HEK293 (cell line): ENCODE results near the gene LTBP1.

Experiments used
- CTCF ChIA-PET: fragments of 350-600 bp; formaldehyde crosslinking; extraction: SDS; loops from one replicate; lab custom pipeline; 2021; ENCODE audit warnings: antibody characterized with exemption; lab: Yijun Ruan, JAX
- POLR2A ChIA-PET: fragments of 300-600 bp; formaldehyde crosslinking; extraction: SDS; loops from one replicate; lab custom pipeline; 2020; ENCODE audit warnings: antibody characterized with exemption, inconsistent platforms; lab: Yijun Ruan, JAX
- H3K27ac ChIP-seq: fragments of 200-500 bp; sonication (Bioruptor generic); 2 replicates; pipeline ENCODE4 v1.5.1; 2014; ENCODE audit warnings: low read depth, low read length, control low read depth, inconsistent platforms; ENCODE audit errors: extremely low read depth
- H3K36me3 ChIP-seq, 2 experiments: fragments of 200-500 bp in 1 of 2; sonication (Bioruptor generic) in 1 of 2; 1 replicate in 1 of 2; 2 replicates in 1 of 2; pipeline ENCODE4 v1.5.1; 2014 to 2017; ENCODE audit warnings: inconsistent platforms in 2 of 2, low read length in 2 of 2; ENCODE audit not compliant: control insufficient read depth in 2 of 2, insufficient read depth in 1 of 2
- H3K4me1 ChIP-seq: fragments of 200-500 bp; sonication (Bioruptor generic); 2 replicates; pipeline ENCODE4 v1.5.1; 2014; ENCODE audit warnings: mild to moderate bottlenecking, low read length, inconsistent platforms; ENCODE audit not compliant: control insufficient read depth, insufficient read depth
- H3K4me3 ChIP-seq: 2 replicates; pipeline ENCODE4 v1.5.1; 2011; ENCODE audit warnings: low read depth, mild to moderate bottlenecking, control low read depth, low read length, moderate library complexity
- H3K9me3 ChIP-seq: fragments of 200-500 bp; sonication (Bioruptor generic); 2 replicates; pipeline ENCODE4 v1.5.1; 2014; ENCODE audit warnings: low read depth, low read length, inconsistent platforms; ENCODE audit not compliant: control insufficient read depth, insufficient read depth
- GLI4 ChIP-seq: fragments of 450-650 bp; formaldehyde crosslinking; IDR thresholded peaks from 2 replicates; pipeline ENCODE4 v1.5.1; 2016; ENCODE audit warnings: missing biosample characterization, missing genetic modification characterization
- KLF1 ChIP-seq: fragments of 450-650 bp; formaldehyde crosslinking; IDR thresholded peaks from 2 replicates; pipeline ENCODE4 v1.5.1; 2016; ENCODE audit warnings: missing biosample characterization, missing genetic modification characterization
- KLF7 ChIP-seq: fragments of 450-650 bp; formaldehyde crosslinking; IDR thresholded peaks from 2 replicates; pipeline ENCODE4 v1.5.1; 2016; ENCODE audit warnings: missing biosample characterization, missing genetic modification characterization, borderline replicate concordance
- MEIS1 ChIP-seq: sonication (generic); formaldehyde crosslinking; IDR thresholded peaks from 2 replicates; pipeline ENCODE4 v1.8.1; 2022; ENCODE audit warnings: missing genetic modification reagents, mild to moderate bottlenecking, borderline replicate concordance
- OSR2 ChIP-seq: fragments of 450-650 bp; formaldehyde crosslinking; IDR thresholded peaks from 2 replicates; pipeline ENCODE4 v1.5.1; 2016; ENCODE audit warnings: missing biosample characterization, missing genetic modification characterization
- ZBTB21 ChIP-seq: fragments of 450-650 bp; formaldehyde crosslinking; IDR thresholded peaks from 2 replicates; pipeline ENCODE4 v1.5.1; 2017; ENCODE audit warnings: missing biosample characterization, missing genetic modification characterization
- ZFHX2 ChIP-seq: fragments of 450-650 bp; formaldehyde crosslinking; conservative IDR thresholded peaks from 2 replicates; pipeline ENCODE4 v1.5.1; 2016; ENCODE audit warnings: missing biosample characterization, missing genetic modification characterization
- ZFP41 ChIP-seq: fragments of 450-650 bp; formaldehyde crosslinking; IDR thresholded peaks from 2 replicates; pipeline ENCODE4 v1.5.1; 2016; ENCODE audit warnings: missing biosample characterization, missing genetic modification characterization, borderline replicate concordance
- ZNF112 ChIP-seq: fragments of 450-650 bp; formaldehyde crosslinking; IDR thresholded peaks from 2 replicates; pipeline ENCODE4 v1.5.0; 2017; ENCODE audit warnings: missing biosample characterization, missing genetic modification characterization
- ZNF214 ChIP-seq: fragments of 450-650 bp; formaldehyde crosslinking; IDR thresholded peaks from 2 replicates; pipeline ENCODE4 v1.5.1; 2017; ENCODE audit warnings: missing biosample characterization, mild to moderate bottlenecking, missing genetic modification characterization, borderline replicate concordance
- ZNF274 ChIP-seq, 2 experiments: fragments of 200-500 bp in 1 of 2; fragments of 450-650 bp in 1 of 2; sonication (Bioruptor generic) in 1 of 2; formaldehyde crosslinking in 1 of 2; IDR thresholded peaks; 2 replicates each; pipeline versions ENCODE4 v1.5.1 to v1.6.1; 2014 to 2016; ENCODE audit warnings: borderline replicate concordance in 1 of 2, inconsistent platforms in 1 of 2, low read length in 1 of 2, missing biosample characterization in 1 of 2, missing genetic modification characterization in 1 of 2
- ZNF350 ChIP-seq: fragments of 450-650 bp; formaldehyde crosslinking; IDR thresholded peaks from 2 replicates; pipeline ENCODE4 v1.5.0; 2017; ENCODE audit warnings: missing biosample characterization, mild to moderate bottlenecking, missing genetic modification characterization
- ZNF354C ChIP-seq: fragments of 450-650 bp; formaldehyde crosslinking; IDR thresholded peaks from 2 replicates; pipeline ENCODE4 v1.5.1; 2016; ENCODE audit warnings: missing biosample characterization, missing genetic modification characterization, low read depth, borderline replicate concordance
- ZNF571 ChIP-seq: fragments of 450-650 bp; formaldehyde crosslinking; IDR thresholded peaks from 2 replicates; pipeline ENCODE4 v1.5.0; 2017; ENCODE audit warnings: missing biosample characterization, missing genetic modification characterization
- ZNF776 ChIP-seq: fragments of 450-650 bp; formaldehyde crosslinking; IDR thresholded peaks from 2 replicates; pipeline ENCODE4 v1.5.0; 2017; ENCODE audit warnings: missing biosample characterization, missing genetic modification characterization, borderline replicate concordance
- ZNF777 ChIP-seq: fragments of 450-650 bp; formaldehyde crosslinking; IDR thresholded peaks from 2 replicates; pipeline ENCODE4 v1.5.1; 2017; ENCODE audit warnings: missing biosample characterization, missing genetic modification characterization, borderline replicate concordance
- TF ChIP-seq, protein P1 (sequence below): sonication (generic); formaldehyde crosslinking; IDR thresholded peaks from 2 replicates; pipeline ENCODE4 v1.8.1; 2022; ENCODE audit warnings: mild to moderate bottlenecking, moderate library complexity, missing genetic modification reagents
- TF ChIP-seq, protein P2 (sequence below): fragments of 450-650 bp; formaldehyde crosslinking; IDR thresholded peaks from 2 replicates; pipeline ENCODE4 v1.5.1; 2017; ENCODE audit warnings: missing biosample characterization, missing genetic modification characterization
- TF ChIP-seq, protein P3 (sequence below): fragments of 450-650 bp; formaldehyde crosslinking; IDR thresholded peaks from 2 replicates; pipeline ENCODE4 v1.5.1; 2017; ENCODE audit warnings: missing biosample characterization, missing genetic modification characterization
- TF ChIP-seq, protein P4 (sequence below): fragments of 450-650 bp; formaldehyde crosslinking; IDR thresholded peaks from 2 replicates; pipeline ENCODE4 v1.5.1; 2017; ENCODE audit warnings: missing biosample characterization, missing genetic modification characterization
- TF ChIP-seq, protein P5 (sequence below): fragments of 450-650 bp; formaldehyde crosslinking; IDR thresholded peaks from 2 replicates; pipeline ENCODE4 v1.5.1; 2016; ENCODE audit warnings: missing biosample characterization, missing genetic modification characterization
- TF ChIP-seq, protein P6 (sequence below): fragments of 450-650 bp; formaldehyde crosslinking; IDR thresholded peaks from 2 replicates; pipeline ENCODE4 v1.5.1; 2016; ENCODE audit warnings: missing biosample characterization, missing genetic modification characterization

Gene LTBP1

DNA sequence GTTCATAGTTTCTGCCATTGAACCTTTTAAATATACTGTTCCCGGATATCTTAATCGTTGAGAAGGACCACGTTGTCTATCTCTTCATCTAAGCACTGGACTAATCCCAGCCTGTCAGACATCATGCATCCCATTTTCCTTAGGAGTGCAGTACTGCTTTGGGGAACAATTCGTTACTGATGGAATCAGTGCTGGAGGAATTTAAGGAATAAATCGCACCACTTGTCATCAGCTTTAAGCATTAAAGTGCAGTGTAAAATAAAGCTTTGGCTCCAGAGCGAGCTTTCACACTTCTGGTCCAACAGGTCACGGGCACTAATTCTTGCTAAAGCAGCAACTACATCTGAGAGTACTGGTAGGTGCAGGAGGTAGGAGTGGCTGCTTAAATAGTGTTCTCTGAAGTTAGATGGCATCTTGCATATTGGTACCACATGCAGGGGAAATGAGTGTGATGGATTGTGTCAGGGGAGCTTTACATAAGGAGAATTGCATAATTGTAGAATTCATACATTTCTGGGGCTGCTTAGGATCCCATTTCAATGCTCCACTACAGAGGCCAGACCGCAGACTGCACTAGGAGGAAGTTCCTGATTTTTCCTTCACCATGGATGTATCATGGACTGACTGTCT, 424.0 kb downstream of the LTBP1 start:
- ChIA-PET CTCF (interaction anchor here (1.2 kb wide), 1 partner anchor 71 kb away, joined by 8 read pairs; no protein-coding TSS in a partner anchor), POLR2A (no interaction called here)
- Histone ChIP-seq H3K9me3 (no peaks in the 10 kb centered on the region), H3K4me1 (no peaks in the 10 kb centered on the region), H3K36me3 (no peaks in the 10 kb centered on the region), H3K4me3 (no peak overlapping the region), H3K27ac (no peak overlapping the region)
- no peak for TF ChIP-seq ZNF274 (IDR thresholded peaks at IDR 0.05; ENCODE audit: low read length)
- no peak for TF ChIP-seq ZNF274 (tag by site-specific recombination; IDR thresholded peaks at IDR 0.05; ENCODE audit: borderline replicate concordance)
- no peak for TF ChIP-seq ZNF350
- no peak for TF ChIP-seq ZNF776 (tag by site-specific recombination)
- TF ChIP-seq ZNF571 (tag by site-specific recombination), result no peak

DNA sequence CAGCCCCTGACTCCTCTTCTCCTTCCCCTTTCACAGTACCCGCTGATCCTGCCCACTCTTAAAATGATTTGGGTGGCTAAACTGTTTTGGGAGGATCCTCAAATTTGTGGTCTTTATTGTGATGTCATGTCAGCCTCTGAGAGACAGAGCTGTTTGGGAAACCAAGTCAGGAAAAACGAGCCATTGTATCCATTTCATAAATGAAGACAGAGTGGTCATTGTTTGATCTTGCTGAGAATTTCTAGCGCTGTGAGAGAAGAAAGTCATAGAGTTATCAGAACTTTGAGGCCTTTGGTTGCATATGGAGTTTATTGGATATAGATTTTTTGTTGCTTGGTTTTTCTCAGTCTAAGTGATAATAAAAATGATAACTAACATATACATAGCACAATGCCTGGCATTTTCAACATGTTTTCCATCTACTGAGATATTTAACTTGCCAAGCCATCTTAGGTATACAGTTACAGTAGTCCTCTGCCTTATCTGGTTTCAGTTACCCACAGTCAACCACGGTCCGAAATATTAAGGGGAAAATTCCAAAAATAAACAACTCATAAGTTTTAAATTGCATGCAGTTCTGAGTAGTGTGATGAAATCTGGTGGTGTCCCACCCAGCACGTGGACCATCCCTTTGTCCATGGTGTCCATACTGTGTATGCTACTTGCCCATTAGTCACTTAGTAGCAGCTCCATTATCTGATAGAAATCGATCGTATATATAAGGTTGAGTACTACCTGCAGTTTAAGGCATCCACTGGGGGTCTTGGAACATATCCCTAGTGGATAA, 424.7 kb downstream of the LTBP1 start:
- TF ChIP-seq ZFP41 (no peak), KLF7 (no peak), GLI4 (tag by site-specific recombination) (no peak), OSR2 (tag by site-specific recombination) (no peak), ZFHX2 (no peak), ZNF214 (no peak), ZNF112 (no peak), ZNF354C (no peak), ZNF777 (tag by site-specific recombination) (no peak), KLF1 (tag by site-specific recombination) (no peak), MEIS1 (CRISPR knock-in tag) (no peak), ZBTB21 (tag by site-specific recombination) (no peak)
- TF ChIP-seq, protein P1, sequence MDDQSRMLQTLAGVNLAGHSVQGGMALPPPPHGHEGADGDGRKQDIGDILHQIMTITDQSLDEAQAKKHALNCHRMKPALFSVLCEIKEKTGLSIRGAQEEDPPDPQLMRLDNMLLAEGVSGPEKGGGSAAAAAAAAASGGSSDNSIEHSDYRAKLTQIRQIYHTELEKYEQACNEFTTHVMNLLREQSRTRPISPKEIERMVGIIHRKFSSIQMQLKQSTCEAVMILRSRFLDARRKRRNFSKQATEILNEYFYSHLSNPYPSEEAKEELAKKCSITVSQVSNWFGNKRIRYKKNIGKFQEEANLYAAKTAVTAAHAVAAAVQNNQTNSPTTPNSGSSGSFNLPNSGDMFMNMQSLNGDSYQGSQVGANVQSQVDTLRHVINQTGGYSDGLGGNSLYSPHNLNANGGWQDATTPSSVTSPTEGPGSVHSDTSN (CRISPR knock-in tag), result no peak
- TF ChIP-seq, protein P2, sequence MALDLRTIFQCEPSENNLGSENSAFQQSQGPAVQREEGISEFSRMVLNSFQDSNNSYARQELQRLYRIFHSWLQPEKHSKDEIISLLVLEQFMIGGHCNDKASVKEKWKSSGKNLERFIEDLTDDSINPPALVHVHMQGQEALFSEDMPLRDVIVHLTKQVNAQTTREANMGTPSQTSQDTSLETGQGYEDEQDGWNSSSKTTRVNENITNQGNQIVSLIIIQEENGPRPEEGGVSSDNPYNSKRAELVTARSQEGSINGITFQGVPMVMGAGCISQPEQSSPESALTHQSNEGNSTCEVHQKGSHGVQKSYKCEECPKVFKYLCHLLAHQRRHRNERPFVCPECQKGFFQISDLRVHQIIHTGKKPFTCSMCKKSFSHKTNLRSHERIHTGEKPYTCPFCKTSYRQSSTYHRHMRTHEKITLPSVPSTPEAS (tag by site-specific recombination), result no peak
- TF ChIP-seq, protein P3, sequence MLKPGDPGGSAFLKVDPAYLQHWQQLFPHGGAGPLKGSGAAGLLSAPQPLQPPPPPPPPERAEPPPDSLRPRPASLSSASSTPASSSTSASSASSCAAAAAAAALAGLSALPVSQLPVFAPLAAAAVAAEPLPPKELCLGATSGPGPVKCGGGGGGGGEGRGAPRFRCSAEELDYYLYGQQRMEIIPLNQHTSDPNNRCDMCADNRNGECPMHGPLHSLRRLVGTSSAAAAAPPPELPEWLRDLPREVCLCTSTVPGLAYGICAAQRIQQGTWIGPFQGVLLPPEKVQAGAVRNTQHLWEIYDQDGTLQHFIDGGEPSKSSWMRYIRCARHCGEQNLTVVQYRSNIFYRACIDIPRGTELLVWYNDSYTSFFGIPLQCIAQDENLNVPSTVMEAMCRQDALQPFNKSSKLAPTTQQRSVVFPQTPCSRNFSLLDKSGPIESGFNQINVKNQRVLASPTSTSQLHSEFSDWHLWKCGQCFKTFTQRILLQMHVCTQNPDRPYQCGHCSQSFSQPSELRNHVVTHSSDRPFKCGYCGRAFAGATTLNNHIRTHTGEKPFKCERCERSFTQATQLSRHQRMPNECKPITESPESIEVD (tag by site-specific recombination), result no peak
- TF ChIP-seq, protein P4, sequence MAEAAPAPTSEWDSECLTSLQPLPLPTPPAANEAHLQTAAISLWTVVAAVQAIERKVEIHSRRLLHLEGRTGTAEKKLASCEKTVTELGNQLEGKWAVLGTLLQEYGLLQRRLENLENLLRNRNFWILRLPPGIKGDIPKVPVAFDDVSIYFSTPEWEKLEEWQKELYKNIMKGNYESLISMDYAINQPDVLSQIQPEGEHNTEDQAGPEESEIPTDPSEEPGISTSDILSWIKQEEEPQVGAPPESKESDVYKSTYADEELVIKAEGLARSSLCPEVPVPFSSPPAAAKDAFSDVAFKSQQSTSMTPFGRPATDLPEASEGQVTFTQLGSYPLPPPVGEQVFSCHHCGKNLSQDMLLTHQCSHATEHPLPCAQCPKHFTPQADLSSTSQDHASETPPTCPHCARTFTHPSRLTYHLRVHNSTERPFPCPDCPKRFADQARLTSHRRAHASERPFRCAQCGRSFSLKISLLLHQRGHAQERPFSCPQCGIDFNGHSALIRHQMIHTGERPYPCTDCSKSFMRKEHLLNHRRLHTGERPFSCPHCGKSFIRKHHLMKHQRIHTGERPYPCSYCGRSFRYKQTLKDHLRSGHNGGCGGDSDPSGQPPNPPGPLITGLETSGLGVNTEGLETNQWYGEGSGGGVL, result no peak
- TF ChIP-seq, protein P5, sequence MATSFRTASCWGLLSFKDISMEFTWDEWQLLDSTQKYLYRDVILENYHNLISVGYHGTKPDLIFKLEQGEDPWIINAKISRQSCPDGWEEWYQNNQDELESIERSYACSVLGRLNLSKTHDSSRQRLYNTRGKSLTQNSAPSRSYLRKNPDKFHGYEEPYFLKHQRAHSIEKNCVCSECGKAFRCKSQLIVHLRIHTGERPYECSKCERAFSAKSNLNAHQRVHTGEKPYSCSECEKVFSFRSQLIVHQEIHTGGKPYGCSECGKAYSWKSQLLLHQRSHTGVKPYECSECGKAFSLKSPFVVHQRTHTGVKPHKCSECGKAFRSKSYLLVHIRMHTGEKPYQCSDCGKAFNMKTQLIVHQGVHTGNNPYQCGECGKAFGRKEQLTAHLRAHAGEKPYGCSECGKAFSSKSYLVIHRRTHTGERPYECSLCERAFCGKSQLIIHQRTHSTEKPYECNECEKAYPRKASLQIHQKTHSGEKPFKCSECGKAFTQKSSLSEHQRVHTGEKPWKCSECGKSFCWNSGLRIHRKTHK (tag by site-specific recombination), result no peak
- TF ChIP-seq, protein P6, sequence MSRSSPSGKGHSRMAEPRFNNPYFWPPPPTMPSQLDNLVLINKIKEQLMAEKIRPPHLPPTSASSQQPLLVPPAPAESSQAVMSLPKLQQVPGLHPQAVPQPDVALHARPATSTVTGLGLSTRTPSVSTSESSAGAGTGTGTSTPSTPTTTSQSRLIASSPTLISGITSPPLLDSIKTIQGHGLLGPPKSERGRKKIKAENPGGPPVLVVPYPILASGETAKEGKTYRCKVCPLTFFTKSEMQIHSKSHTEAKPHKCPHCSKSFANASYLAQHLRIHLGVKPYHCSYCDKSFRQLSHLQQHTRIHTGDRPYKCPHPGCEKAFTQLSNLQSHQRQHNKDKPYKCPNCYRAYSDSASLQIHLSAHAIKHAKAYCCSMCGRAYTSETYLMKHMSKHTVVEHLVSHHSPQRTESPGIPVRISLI (tag by site-specific recombination), result no peak
- Histone ChIP-seq H3K27ac (no peak overlapping the region), H3K9me3 (no peaks in the 10 kb centered on the region), H3K4me1 (no peaks in the 10 kb centered on the region), H3K36me3 (no peaks in the 10 kb centered on the region), H3K4me3 (no peak overlapping the region)
- POLR2A ChIA-PET, result no interaction called here
- CTCF ChIA-PET, result interaction anchor here (0.7 to 1.9 kb wide), 19 partner anchors 9 to 598 kb away, joined by 3 to 18 read pairs (median 4); no protein-coding TSS in a partner anchor
